ENCODE measurements around the gene GPLD1.

GRCh38 chr6:24529985-24530384 is 40.6 kb upstream of the GPLD1 start:
- TF ChIP-seq CTCF (IDR thresholded peaks at IDR 0.05) = no peak
- TF ChIP-seq POLR2A (IDR thresholded peaks at IDR 0.05) = no peak
- TF ChIP-seq EP300 (IDR thresholded peaks at IDR 0.05) = no peak
